ENCODE data around the gene CDH24.

DNA sequence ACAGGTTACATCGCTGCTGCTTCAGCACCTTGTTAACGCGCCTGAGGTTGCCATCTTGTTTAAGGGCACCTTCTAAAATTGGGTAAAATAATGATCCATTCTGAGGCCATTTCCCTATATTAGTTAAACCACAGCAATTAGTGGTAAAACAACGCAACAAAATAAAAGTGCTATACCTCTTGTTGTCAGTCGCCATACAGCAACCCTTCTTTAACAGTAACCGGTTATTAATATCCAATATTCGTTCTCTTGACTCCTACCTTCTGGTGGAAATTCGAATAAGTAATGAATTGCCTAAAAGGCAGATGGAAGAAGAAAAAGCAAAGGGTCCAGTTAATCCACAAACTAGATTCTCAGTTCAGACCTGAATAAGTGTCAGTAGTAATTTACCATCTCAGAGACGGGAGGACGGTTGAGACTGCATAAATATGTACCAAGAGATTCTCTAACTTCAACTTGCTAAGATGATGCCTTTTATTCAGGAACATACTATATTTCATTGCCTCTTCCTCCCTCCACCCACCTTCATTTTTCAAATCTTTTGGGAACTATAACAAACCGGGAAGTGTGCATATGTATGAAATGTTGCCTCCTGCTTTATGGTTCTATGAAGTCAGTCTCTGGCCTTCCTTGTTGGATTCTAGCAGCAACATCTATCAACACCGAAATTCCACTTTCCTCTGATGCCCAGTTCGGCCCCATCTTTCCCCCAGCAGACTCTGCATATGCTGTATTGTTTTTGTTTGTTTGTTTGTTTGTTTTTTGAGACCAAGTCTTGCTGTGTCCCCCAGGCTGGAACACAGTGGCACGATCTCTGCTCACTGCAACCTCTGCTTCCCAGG is 21.8 kb downstream of the CDH24 start:
- TF ChIP-seq EZH2phosphoT487 (IDR thresholded peaks at IDR 0.05; ENCODE audit: unreplicated experiment) (no peak), EZH2 (IDR thresholded peaks at IDR 0.05; ENCODE audit: low read depth, unreplicated experiment) (no peak), REST (IDR thresholded peaks at IDR 0.05; ENCODE audit: unreplicated experiment) (no peak), POLR2AphosphoS5 (IDR thresholded peaks at IDR 0.05; ENCODE audit: low read depth) (no peak), CREB1 (CRISPR knock-in tag; IDR thresholded peaks at IDR 0.05; ENCODE audit: low read depth) (no peak), JUNB (IDR thresholded peaks at IDR 0.05; ENCODE audit: unreplicated experiment) (no peak), NANOG (IDR thresholded peaks at IDR 0.05; ENCODE audit: borderline replicate concordance) (no peak)
- TF ChIP-seq, protein P1, sequence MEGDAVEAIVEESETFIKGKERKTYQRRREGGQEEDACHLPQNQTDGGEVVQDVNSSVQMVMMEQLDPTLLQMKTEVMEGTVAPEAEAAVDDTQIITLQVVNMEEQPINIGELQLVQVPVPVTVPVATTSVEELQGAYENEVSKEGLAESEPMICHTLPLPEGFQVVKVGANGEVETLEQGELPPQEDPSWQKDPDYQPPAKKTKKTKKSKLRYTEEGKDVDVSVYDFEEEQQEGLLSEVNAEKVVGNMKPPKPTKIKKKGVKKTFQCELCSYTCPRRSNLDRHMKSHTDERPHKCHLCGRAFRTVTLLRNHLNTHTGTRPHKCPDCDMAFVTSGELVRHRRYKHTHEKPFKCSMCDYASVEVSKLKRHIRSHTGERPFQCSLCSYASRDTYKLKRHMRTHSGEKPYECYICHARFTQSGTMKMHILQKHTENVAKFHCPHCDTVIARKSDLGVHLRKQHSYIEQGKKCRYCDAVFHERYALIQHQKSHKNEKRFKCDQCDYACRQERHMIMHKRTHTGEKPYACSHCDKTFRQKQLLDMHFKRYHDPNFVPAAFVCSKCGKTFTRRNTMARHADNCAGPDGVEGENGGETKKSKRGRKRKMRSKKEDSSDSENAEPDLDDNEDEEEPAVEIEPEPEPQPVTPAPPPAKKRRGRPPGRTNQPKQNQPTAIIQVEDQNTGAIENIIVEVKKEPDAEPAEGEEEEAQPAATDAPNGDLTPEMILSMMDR (conservative IDR thresholded peaks at IDR 0.05; ENCODE audit: low read depth in 2 of 2): no peak
